HepG2 (cell line): Measurements from ENCODE around the gene TROAP. TPM values are rescaled to one million over a fixed set of nuclear protein-coding genes. Genes with fewer than 3 reads are reported as not detected.

Experiments used
- ATF7 ChIP-seq, 2 experiments: fragments of 450-650 bp in 1 of 2; sonication (generic) in 1 of 2; formaldehyde crosslinking in 1 of 2; IDR thresholded peaks; 2 replicates each; pipeline versions ENCODE4 v1.4.0 to v1.6.1; 2016 to 2020; ENCODE audit warnings: antibody characterized with exemption in 1 of 2, mild to moderate bottlenecking in 1 of 2, missing genetic modification reagents in 1 of 2
- HDAC1 ChIP-seq: sonication (generic); formaldehyde crosslinking; IDR thresholded peaks from 2 replicates; pipeline ENCODE4 v1.5.1; 2020; ENCODE audit warnings: mild to moderate bottlenecking, missing genetic modification reagents
- HNF1A ChIP-seq, 2 experiments: sonication (generic) in 1 of 2; formaldehyde crosslinking in 1 of 2; IDR thresholded peaks; 2 replicates each; pipeline versions ENCODE4 v1.4.0 to v1.6.1; 2016 to 2020; ENCODE audit warnings: borderline replicate concordance in 1 of 2, low read depth in 1 of 2, mild to moderate bottlenecking in 1 of 2, missing genetic modification reagents in 1 of 2
- HNF4G ChIP-seq, 2 experiments: sonication (generic) in 1 of 2; formaldehyde crosslinking in 1 of 2; IDR thresholded peaks; 2 replicates each; pipeline versions ENCODE4 v1.4.0 to v1.6.1; 2011 to 2020; ENCODE audit warnings: borderline replicate concordance in 2 of 2, low read depth in 2 of 2, mild to moderate bottlenecking in 2 of 2, low read length in 1 of 2, missing genetic modification reagents in 1 of 2, moderate library complexity in 1 of 2
- HNRNPK ChIP-seq: fragments of 200-400 bp; formaldehyde crosslinking; IDR thresholded peaks from 2 replicates; pipeline ENCODE4 v1.6.1; 2018; ENCODE audit warnings: low read length, low read depth, moderate library complexity, mild to moderate bottlenecking; ENCODE audit not compliant: poor library complexity, severe bottlenecking
- KDM5A ChIP-seq: fragments of 200-600 bp; sonication (generic); IDR thresholded peaks from 2 replicates; pipeline ENCODE4 v1.7.0; 2018; ENCODE audit warnings: antibody characterized with exemption, mild to moderate bottlenecking, low read length, borderline replicate concordance
- PAXIP1 ChIP-seq: sonication (generic); formaldehyde crosslinking; conservative IDR thresholded peaks from 2 replicates; pipeline ENCODE4 v1.4.0; 2020; ENCODE audit warnings: mild to moderate bottlenecking, missing genetic modification reagents, moderate library complexity
- SYNCRIP ChIP-seq: fragments of 200-400 bp; formaldehyde crosslinking; IDR thresholded peaks from 2 replicates; pipeline ENCODE4 v1.6.1; 2018; ENCODE audit warnings: mild to moderate bottlenecking, low read depth, low read length; ENCODE audit not compliant: insufficient read depth
- TGIF2 ChIP-seq: IDR thresholded peaks from 2 replicates; pipeline ENCODE4 v1.6.1; 2016; ENCODE audit warnings: control low read depth, missing compliant biosample characterization
- ZNF275 ChIP-seq: sonication (generic); formaldehyde crosslinking; IDR thresholded peaks from 2 replicates; pipeline ENCODE4 v1.8.0; 2022; ENCODE audit warnings: missing genetic modification reagents, mild to moderate bottlenecking, inconsistent platforms, borderline replicate concordance
- ZNF543 ChIP-seq: sonication (generic); formaldehyde crosslinking; IDR thresholded peaks from 2 replicates; pipeline ENCODE4 v1.4.0; 2020; ENCODE audit warnings: mild to moderate bottlenecking, missing genetic modification reagents
- ZNF547 ChIP-seq: sonication (generic); formaldehyde crosslinking; IDR thresholded peaks from 2 replicates; pipeline ENCODE4 v1.5.1; 2020; ENCODE audit warnings: mild to moderate bottlenecking, missing genetic modification reagents
- ZNF564 ChIP-seq: sonication (generic); formaldehyde crosslinking; IDR thresholded peaks from 2 replicates; pipeline ENCODE4 v1.8.1; 2023; ENCODE audit warnings: mild to moderate bottlenecking, missing genetic modification reagents
- ZNF709 ChIP-seq: sonication (generic); formaldehyde crosslinking; IDR thresholded peaks from 2 replicates; pipeline ENCODE4 v1.5.0; 2020; ENCODE audit warnings: mild to moderate bottlenecking, missing genetic modification reagents
- ZNF782 ChIP-seq: sonication (generic); formaldehyde crosslinking; IDR thresholded peaks from 2 replicates; pipeline ENCODE4 v1.4.0; 2020; ENCODE audit warnings: missing genetic modification reagents, mild to moderate bottlenecking, borderline replicate concordance
- ZNF790 ChIP-seq: sonication (generic); formaldehyde crosslinking; IDR thresholded peaks from 2 replicates; pipeline ENCODE4 v1.8.0; 2022; ENCODE audit warnings: missing genetic modification reagents, mild to moderate bottlenecking, borderline replicate concordance
- ZSCAN22 ChIP-seq: sonication (generic); formaldehyde crosslinking; IDR thresholded peaks from 2 replicates; pipeline ENCODE4 v1.4.0; 2020; ENCODE audit warnings: mild to moderate bottlenecking, missing genetic modification reagents
- polyA plus RNA-seq, 8 experiments: library from polyadenylated mRNA; depleted of rRNA in 3 of 8; stranded (reverse) in 7 of 8; unstranded in 1 of 8; fragments of >200 nt; fragmentation: Illumina TruSeq in 4 of 8; extraction: Trizol in 4 of 8; gene quantifications; 2 replicates each; pipeline versions ENCODE4 v1.2.1 to v1.2.3, GENCODE V29; 2011 to 2016; ENCODE audit warnings: low read depth in 4 of 8, missing spikeins in 1 of 8, mixed read lengths in 1 of 8; ENCODE audit not compliant: insufficient read depth in 1 of 8
- total RNA-seq, 5 experiments: library from RNA; depleted of rRNA; stranded (reverse); fragments of >200 nt; fragmentation: Illumina TruSeq; extraction: Trizol; gene quantifications; 2 replicates each; pipeline ENCODE4 v1.2.3, GENCODE V29; 2016; ENCODE audit warnings: low read depth in 1 of 5

Gene TROAP
- total and polyA plus RNA-seq, 2 of the 13 experiments (the other 11 are each of a cell fraction or from before 2014, with no cell fraction given) = 22.5 to 30.9 TPM

- TF ChIP-seq KDM5A (0 out of 2 replicates have a peak, but pooled peaks have one; percentile 50), ZNF564 (peak; percentile 66; the same call in 1 of the 2 replicates), TGIF2 (CRISPR knock-in tag) (no peak), ZSCAN22 (CRISPR knock-in tag) (no peak), ZNF790 (0 out of 2 replicates have a peak, but pooled peaks have one; percentile 2), ZNF547 (CRISPR knock-in tag) (no peak), ZNF709 (CRISPR knock-in tag) (0 out of 2 replicates have a peak, but pooled peaks have one; percentile 47), HNRNPK (peak; percentile 4), ZNF275 (CRISPR knock-in tag) (0 out of 2 replicates have a peak, but pooled peaks have one; percentile 48), PAXIP1 (CRISPR knock-in tag) (peak; percentile 56; the same call in 1 of the 2 replicates), HNF1A (IDR thresholded peaks at IDR 0.05; ENCODE audit: low read depth) (0 out of 2 replicates have a peak, but pooled peaks have one; percentile 11), HNF1A (CRISPR knock-in tag; IDR thresholded peaks at IDR 0.05; ENCODE audit: borderline replicate concordance) (no peak), ZNF782 (CRISPR knock-in tag) (no peak), SYNCRIP (no peak), ATF7 (IDR thresholded peaks at IDR 0.05) (no peak), ATF7 (CRISPR knock-in tag; IDR thresholded peaks at IDR 0.05) (no peak), HDAC1 (CRISPR knock-in tag) (0 out of 2 replicates have a peak, but pooled peaks have one; percentile 40), HNF4G (IDR thresholded peaks at IDR 0.05; ENCODE audit: borderline replicate concordance, low read depth, low read length) (no peak), HNF4G (CRISPR knock-in tag; IDR thresholded peaks at IDR 0.05; ENCODE audit: borderline replicate concordance, low read depth) (0 out of 2 replicates have a peak, but pooled peaks have one; percentile 13), ZNF543 (no peak; the same call in 1 of the 2 replicates)
Observed at GRCh38 chr12:49367381-49368239, 44.6 kb downstream of the TROAP start, which contains the start of gene SPATS2 (continued).
